Stimulated activated naive CD4-positive, alpha-beta T cell (primary cell): ENCODE data around the gene CAMKK2.

Experiments used
- DNase-seq, 6 experiments: peaks; one replicate each; lab custom pipeline; 2025; lab: John Stamatoyannopoulos, UW

Gene CAMKK2

GRCh38 chr12:121196902-121197301 is 99.6 kb downstream of the CAMKK2 start:
- DNase-seq, result peak in 1 of 6 experiments; percentile 10

- DNase-seq, result no peak
Measured at GRCh38 chr12:121191151-121191550, 105.4 kb downstream of the CAMKK2 start.

GRCh38 chr12:121190523-121191031 is 105.9 kb downstream of the CAMKK2 start:
- DNase-seq, result no peak

- DNase-seq, result no peak
Measured at GRCh38 chr12:121189619-121190155, 106.8 kb downstream of the CAMKK2 start.

- no peak for DNase-seq
Measured at GRCh38 chr12:121189131-121189530, 107.4 kb downstream of the CAMKK2 start.

GRCh38 chr12:121188227-121188626 is 108.3 kb downstream of the CAMKK2 start:
- DNase-seq, result no peak
